GM19099 (cell line): Measurements from ENCODE around the gene RAB4B.

Experiments
- POLR2A ChIP-seq: IDR thresholded peaks from 3 replicates; pipeline ENCODE4 v1.6.1; 2011; ENCODE audit warnings: low read depth; ENCODE audit not compliant: insufficient read length; ENCODE audit errors: extremely low read depth

Gene RAB4B

GRCh38 chr19:40744554-40745401, 33.3 kb upstream of the RAB4B start:
- no peak for TF ChIP-seq POLR2A

- TF ChIP-seq POLR2A, result no peak
Measured at GRCh38 chr19:40745402-40745780, 32.7 kb upstream of the RAB4B start.

- TF ChIP-seq POLR2A, result no peak
Measured at GRCh38 chr19:40747536-40747935, 30.5 kb upstream of the RAB4B start.

GRCh38 chr19:40750058-40750873, 27.8 kb upstream of the RAB4B start, which contains the start of gene ACTMAP:
TSS of gene ACTMAP (minus strand) at chr19:40750477. CDS start at chr19:40749803, 674 bp downstream.
- peak; percentile 20 for TF ChIP-seq POLR2A

GRCh38 chr19:40750874-40751537, 27.0 kb upstream of the RAB4B start, which contains the start of gene SNRPA:
TSS of gene SNRPA (plus strand) at chr19:40751203. CDS start at chr19:40751409, 206 bp downstream.
- TF ChIP-seq POLR2A, result peak; percentile 85

DNA sequence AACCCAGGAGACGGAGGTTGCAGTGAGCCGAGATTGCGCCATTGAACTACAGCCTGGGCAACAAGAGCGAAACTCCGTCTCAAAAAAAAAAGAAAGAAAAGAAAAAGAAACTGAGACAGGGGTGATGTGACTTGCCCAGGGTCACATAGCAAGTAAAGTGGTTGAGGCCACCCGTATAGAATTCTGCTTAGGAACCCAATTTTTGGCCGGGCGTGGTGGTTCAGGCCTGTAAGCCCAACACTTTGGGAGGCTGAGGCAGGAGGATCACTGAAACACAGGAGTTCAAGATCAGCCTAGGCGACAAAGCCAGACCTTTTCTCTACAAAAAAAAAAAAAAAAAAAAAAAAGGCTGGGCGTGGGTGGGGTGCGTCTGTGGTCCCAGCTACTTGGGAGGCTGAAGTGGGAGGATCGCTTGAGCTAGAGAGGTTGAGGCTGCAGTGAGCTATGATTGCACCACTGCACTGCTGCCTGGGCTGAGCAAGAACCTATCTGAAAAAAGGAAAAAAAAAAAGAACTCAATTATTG, 25.7 kb upstream of the RAB4B start:
- no peak for TF ChIP-seq POLR2A

DNA sequence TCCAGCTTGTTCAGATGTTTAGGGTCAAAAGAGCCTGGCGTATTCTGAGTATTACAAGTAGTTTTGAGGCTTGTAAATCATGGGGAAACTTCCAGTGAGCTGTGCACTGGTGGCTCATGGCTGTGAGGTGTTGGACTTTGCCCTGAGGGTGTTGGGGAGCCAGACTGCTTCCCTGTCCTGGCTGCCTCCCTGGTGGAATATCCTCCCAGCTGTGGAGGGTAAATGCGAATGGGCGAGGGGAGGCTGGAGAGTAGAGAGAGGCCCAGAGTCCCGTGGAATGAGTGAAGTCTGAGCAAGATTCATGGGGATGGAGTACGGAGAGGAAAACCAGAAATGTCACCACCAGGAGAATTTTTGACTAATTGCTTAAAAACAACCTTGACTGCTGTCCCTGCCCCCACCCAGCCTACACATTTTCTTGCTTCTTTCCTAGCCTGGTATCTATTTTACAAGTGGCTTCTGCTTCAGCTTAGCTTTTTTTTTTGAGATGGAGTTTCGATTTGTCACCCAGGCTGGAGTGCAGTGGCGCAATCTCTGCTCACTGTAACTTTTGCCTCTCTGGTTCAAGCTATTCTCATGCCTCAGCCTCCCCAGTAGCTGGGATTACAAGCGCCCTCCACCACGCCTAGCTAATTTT, 23.3 kb upstream of the RAB4B start:
- no peak for TF ChIP-seq POLR2A

DNA sequence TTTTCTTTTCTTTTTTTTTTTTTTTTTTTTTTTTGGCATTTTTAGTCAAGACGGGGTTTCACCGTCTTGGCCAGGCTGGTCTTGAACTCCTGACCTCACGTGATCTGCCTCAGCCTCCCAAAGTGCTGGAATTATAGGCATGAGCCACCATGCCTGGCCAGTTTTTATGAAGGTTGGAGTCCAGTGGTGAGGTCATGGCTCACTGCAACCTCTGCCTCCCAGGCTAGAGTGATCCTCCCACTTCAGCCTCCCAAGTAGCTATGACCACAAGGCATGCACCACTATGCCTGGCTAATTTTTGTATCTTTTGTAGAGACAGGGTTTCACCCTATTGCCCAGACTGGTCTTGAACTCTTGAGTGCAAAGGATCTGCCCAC, 22.8 kb upstream of the RAB4B start:
- no peak for TF ChIP-seq POLR2A

GRCh38 chr19:40755791-40756190, 22.3 kb upstream of the RAB4B start:
- TF ChIP-seq POLR2A, result no peak

DNA sequence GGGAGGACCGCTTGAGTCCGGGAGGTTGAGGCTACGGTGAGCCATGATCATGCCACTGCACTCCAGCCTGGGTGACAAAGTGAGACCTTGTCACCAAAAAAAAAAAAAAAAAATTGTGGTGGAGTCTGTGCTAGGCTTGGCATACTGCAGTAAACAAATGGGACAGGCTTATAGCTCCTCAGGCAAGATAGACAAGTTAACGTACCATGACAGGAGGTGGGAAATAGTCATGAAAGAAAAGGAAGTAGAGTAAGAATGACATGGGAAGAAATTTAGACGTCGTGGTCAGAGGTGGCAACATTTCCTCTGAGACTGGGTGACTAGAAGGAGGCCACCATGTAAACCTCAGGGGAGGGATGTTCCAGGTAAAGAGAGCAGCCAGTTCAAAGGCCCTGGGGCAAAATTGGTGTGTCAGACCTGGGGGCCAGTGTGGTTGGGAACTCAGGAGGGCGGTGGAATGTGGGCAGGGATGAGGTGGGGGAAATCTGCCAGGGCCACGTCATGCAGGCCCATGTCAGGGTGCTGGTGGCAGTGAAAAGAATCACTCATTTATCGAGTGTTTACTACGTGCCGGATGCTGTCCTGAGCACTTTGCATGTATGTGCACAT, 21.4 kb upstream of the RAB4B start:
- no peak for TF ChIP-seq POLR2A

DNA sequence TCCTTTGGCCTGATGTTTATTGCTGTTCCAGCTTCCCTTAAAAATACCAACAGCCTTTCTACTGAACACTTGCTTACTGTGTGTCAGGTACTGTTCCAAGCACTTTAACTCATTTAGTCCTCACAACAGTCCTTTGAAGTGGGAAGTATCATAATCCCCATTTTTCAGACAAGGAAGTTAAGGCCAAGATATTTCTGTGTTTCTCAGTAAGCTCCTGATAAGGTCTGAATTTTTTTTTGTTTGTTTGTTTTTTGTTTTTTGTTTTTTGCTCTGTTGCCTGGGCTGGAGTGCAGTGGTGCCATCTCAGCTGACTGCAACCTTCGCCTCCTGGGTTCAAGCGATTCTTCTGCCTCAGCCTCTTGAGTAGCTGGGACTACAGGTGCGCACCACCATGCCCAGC, 19.6 kb upstream of the RAB4B start:
- TF ChIP-seq POLR2A, result no peak

- TF ChIP-seq POLR2A, result no peak
Measured at GRCh38 chr19:40759352-40759751, 18.7 kb upstream of the RAB4B start.

DNA sequence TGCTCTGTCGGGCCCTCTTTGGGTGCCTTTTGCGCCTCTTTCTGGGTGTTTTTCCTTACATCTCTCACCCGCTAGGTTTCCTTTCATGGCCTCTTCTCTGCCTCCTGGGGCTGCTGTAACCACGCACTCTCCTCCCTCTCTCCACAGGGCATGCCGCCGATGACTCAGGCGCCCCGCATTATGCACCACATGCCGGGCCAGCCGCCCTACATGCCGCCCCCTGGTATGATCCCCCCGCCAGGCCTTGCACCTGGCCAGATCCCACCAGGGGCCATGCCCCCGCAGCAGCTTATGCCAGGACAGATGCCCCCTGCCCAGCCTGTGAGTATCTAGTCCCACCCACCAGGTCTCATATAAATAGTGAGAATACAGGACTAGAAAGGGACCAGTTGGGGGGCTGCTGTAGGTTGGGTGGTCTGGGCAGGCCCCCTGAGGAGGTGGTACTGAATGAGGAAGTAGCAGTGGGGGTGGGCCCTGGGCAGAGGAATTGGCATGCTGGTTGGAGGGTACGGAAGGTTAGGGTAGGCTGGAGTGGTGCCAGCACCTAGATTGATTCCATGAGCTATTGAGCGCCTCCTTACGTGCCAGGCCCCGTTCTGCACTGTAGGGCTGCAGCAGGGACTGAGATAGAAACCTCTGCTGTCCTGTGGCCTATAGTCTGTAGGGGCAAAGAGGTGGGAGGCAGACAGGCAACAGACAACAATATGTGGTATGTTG, 15.1 kb upstream of the RAB4B start:
- no peak for TF ChIP-seq POLR2A

DNA sequence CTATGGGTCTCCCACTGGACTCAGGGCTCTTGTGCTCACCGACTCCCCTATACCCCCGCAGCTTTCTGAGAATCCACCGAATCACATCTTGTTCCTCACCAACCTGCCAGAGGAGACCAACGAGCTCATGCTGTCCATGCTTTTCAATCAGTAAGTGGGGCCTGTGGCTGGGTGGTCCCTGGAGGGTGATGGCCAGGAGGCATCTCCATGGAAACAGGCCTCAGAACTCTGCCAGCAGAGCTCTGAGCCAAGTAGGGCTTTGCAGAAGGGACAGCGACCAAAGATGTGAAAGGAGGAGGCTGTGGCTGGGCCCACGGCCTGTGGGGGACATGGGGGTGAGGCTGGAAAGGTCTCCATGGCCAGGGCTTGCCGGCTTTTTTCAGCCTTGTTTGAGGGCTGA, 14.5 kb upstream of the RAB4B start:
- TF ChIP-seq POLR2A, result no peak

DNA sequence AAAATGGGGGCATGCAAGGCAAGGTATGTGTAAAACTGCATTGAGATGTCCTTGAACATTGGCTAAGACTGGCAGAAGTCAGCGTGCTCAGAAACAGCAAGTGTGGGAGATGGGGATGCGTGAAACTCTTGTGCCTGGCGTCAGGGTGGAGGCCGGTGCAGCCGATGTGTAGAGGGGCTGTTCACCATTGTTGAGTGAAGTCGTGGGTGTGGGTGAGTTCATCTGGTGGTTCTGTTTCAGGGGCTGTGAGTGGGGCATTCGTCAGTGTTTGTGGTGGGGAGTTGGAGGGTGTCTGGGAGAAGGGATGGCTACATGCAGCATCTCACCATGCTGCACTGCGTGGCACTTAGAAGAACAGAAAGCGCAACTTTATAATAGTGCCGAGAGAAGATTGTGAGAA, 14.1 kb upstream of the RAB4B start:
- TF ChIP-seq POLR2A, result no peak
